Mucosa of rectum (tissue), 2 donors: ENCODE data around the gene PLXNA2.

Source experiments
- H3K27ac ChIP-seq, 2 donors: one replicate each; pipeline ENCODE4 v1.7.0; 2013; ENCODE audit warnings: inconsistent platforms in 2 of 2, low read depth in 2 of 2, low read length in 2 of 2
- H3K27me3 ChIP-seq, 2 donors: one replicate each; pipeline ENCODE4 v1.7.0; 2013; ENCODE audit warnings: low read length in 2 of 2; ENCODE audit not compliant: control insufficient read depth in 2 of 2, insufficient read depth in 2 of 2
- H3K36me3 ChIP-seq, 2 donors: one replicate each; pipeline ENCODE4 v1.7.0; 2013; ENCODE audit warnings: low read length in 2 of 2; ENCODE audit not compliant: control insufficient read depth in 2 of 2, insufficient read depth in 2 of 2
- H3K4me1 ChIP-seq, 2 donors: one replicate each; pipeline ENCODE4 v1.7.0; 2013; ENCODE audit warnings: low read length in 2 of 2, mild to moderate bottlenecking in 1 of 2; ENCODE audit not compliant: control insufficient read depth in 2 of 2, insufficient read depth in 2 of 2
- H3K4me3 ChIP-seq, 2 donors: one replicate each; pipeline ENCODE4 v1.7.0; 2013; ENCODE audit warnings: low read length in 2 of 2
- H3K9ac ChIP-seq, 2 donors: one replicate each; pipeline ENCODE4 v1.7.0; 2013; ENCODE audit warnings: low read length in 2 of 2, low read depth in 1 of 2, mild to moderate bottlenecking in 1 of 2
- H3K9me3 ChIP-seq, 2 donors: one replicate each; pipeline ENCODE4 v1.7.0; 2013; ENCODE audit warnings: low read length in 2 of 2; ENCODE audit not compliant: control insufficient read depth in 2 of 2
- donor health status: healthy.
- donor health status: Normal muscosa, but diverticular disease.

The PLXNA2 gene

DNA sequence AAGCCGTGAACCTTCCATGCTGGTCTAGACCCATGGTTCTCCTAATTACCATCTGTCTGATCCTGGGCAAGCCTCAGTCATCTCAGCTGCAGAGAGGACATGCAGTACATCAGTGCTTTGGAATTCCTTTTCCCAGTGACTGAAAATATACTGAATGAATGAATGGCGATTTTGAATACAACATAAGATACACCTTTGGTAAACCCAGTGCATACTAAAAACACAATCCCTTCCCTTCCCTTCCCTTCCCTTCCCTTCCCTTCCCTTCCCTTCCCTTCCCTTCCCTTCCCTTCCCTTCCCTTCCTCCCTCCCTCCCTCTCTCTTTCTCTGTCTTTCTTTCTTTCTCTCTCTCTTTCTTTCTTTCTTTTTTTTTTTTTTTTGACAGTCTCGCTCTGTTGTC is 21.3 kb upstream of the PLXNA2 start:
- Histone ChIP-seq H3K4me1 (no peaks in the 10 kb centered on the region), H3K4me3 (no peak overlapping the region), H3K27ac (no peak overlapping the region), H3K9ac (no peak overlapping the region), H3K9me3 (no peaks in the 10 kb centered on the region), H3K36me3 (no peaks in the 10 kb centered on the region), H3K27me3 (peaks cover 7 to 29% of the 10 kb centered on the region in 2 donors)

DNA sequence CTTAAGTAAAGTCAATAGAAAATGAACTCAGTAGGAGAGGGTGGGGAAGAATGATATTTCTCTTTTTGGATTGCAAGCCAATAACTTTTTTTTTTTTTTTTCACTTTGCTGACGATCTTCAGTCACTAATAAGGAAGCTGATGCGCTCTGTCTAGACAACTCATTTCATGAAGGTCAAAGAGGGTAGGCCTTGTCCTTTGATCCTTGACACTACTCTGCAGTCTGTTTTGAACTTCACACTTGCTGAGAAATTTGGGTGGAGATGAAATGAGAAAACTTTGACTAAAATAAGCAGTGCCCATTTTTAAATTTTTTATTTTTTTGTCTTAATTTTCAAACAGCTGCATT is 20.9 kb upstream of the PLXNA2 start:
- no peak overlapping the region for H3K4me3 ChIP-seq
- no peak overlapping the region for H3K27ac ChIP-seq
- H3K36me3 ChIP-seq, result no peaks in the 10 kb centered on the region
- no peaks in the 10 kb centered on the region for H3K9me3 ChIP-seq
- H3K27me3 ChIP-seq, result peaks cover 7 to 29% of the 10 kb centered on the region in 2 donors
- H3K4me1 ChIP-seq, result no peaks in the 10 kb centered on the region
- no peak overlapping the region for H3K9ac ChIP-seq

DNA sequence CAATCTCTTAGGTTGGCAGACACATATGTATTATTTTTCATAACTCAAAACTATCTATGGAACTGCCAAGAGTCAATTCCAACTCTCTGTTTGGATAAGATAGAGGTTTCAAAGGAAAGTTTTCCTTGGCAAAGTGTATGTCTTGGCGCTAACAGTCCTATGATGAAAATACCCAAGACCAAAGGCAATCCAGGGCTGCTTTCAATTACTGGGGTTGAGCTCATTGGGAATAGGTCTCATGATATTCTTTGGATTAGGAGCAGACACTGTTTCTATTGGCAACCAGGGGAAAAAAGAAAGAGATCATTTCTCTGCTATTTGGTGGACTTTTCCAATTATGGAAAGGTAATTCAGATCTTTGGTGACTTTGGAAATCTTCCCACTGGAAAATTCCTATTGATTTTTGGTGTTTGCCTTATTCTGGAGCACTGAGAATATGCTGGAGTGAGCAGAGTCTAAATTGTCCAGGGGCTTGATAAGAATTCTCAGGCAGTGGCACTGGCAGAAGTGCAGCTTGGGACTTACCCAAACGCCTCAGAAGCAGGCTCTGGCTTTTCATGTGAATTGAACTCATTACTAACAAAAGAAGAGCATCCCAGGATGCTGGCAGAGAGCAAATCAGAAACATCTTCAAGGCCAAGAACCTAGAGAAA is 20.4 kb upstream of the PLXNA2 start:
- Histone ChIP-seq H3K4me3 (no peak overlapping the region), H3K9me3 (no peaks in the 10 kb centered on the region), H3K4me1 (no peaks in the 10 kb centered on the region), H3K27me3 (peaks cover 7 to 26% of the 10 kb centered on the region in 2 donors), H3K27ac (no peak overlapping the region), H3K9ac (no peak overlapping the region), H3K36me3 (no peaks in the 10 kb centered on the region)

DNA sequence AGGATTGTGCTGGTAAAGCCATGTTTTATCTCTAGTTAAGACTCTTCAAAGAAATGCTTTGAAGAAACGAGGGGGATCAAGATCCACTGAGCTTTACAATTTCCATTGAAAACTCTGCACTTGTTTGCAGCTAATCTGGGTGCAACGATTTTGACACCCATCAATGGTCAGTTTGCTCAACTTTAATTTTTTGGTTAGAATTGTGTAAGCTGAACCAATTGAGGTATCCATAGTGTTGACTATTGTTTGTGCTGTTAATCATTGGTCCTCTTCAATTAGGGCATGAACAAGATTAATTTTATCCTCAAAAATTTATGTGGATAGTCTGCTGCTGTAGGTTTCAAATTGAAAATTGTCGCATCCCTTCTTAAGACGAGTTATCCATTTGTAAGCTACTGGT is 17.7 kb upstream of the PLXNA2 start:
- Histone ChIP-seq H3K4me1 (no peaks in the 10 kb centered on the region), H3K27me3 (peaks cover 2 to 9% of the 10 kb centered on the region in 2 donors), H3K9ac (no peak overlapping the region), H3K9me3 (no peaks in the 10 kb centered on the region), H3K36me3 (no peaks in the 10 kb centered on the region), H3K27ac (no peak overlapping the region), H3K4me3 (no peak overlapping the region)

DNA sequence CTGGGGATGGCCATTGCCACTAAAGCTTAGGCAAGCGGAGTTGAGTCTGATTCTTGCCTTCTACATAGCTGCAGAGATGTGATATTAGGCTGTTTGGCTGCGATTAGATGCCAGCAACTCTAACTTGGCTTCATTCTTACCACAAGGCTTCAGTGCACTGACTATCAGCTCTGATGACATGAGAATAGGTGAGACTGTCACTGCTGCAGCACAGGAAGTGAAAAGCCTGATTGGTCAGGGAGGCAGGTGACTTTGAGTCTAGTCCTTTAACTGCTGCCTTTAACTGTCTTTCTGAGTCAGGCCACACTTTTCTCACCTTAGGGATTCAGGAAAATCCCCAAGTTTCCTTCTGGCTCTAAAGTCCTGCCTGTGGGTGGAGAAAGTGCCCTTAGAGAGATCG is 14.1 kb upstream of the PLXNA2 start:
- Histone ChIP-seq H3K4me1 (no peaks in the 10 kb centered on the region), H3K27ac (no peak overlapping the region), H3K27me3 (no peaks in the 10 kb centered on the region), H3K4me3 (no peak overlapping the region), H3K36me3 (no peaks in the 10 kb centered on the region), H3K9ac (no peak overlapping the region), H3K9me3 (no peaks in the 10 kb centered on the region)

DNA sequence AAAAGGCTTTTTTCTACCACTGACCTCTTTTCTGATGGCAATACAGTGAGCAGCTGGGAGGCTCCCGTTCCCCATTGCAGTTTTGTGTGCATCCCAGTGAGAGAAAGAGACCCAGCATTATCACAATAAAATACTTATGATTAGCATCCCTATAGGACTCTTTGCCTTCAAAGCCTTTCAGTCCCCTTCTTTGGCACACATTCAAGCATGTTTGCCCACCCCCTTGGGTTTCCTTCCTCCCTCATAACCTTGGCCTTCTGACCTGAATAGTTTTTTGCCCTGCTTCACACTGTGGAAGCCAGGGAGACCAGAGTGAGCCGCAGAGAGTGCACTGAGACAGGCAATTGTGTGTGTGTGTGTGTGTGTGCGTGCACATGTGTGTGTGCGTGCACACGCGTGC is 13.2 kb upstream of the PLXNA2 start:
- Histone ChIP-seq H3K4me1 (peaks cover 0 to under 1% of the 10 kb centered on the region in 2 donors), H3K9ac (no peak overlapping the region), H3K27ac (no peak overlapping the region), H3K4me3 (no peak overlapping the region), H3K27me3 (peaks cover 0 to 2% of the 10 kb centered on the region in 2 donors), H3K9me3 (no peaks in the 10 kb centered on the region), H3K36me3 (no peaks in the 10 kb centered on the region)

DNA sequence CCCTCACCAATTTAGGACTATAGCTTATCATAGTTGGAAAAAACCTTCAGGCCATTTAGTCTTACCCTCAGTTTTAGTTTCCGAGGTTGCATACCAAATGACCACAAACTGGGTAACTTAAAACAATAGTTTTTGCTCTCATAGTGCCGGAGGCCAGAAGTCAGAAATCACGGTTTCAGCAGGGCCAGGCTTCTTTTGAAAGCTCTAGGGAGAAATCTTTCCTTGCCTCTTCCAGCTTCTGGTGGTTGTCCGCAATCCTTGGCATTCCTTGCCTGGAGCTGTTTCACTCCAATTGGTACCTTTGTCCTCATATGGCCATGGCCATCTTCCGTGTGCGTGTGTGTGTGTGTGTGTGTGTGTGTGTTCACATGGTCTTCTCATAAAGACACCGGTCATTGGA is 12.4 kb upstream of the PLXNA2 start:
- Histone ChIP-seq H3K9ac (no peak overlapping the region), H3K4me1 (peaks cover 0 to 2% of the 10 kb centered on the region in 2 donors), H3K27ac (no peak overlapping the region), H3K27me3 (peaks cover 0 to 4% of the 10 kb centered on the region in 2 donors), H3K36me3 (no peaks in the 10 kb centered on the region), H3K4me3 (no peak overlapping the region), H3K9me3 (no peaks in the 10 kb centered on the region)

DNA sequence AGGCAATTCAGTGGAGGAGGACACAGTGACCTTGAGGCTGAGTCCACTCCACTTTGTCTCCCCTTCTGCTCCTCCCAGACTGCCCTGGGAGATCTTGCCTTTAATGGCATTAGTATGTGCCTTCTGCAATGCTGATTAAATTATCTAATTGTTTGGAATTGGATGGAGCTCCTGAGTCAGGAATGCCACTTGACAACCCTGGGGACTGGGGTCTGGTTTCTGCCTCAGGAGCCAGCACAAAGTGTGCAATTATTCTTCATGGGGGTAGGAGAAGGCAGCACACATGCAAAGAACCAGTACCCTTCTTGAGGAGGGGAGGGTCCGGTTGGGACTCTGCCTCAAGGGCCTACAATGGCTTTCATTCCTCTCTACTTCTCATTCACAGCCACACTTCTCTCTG is 11.9 kb upstream of the PLXNA2 start:
- Histone ChIP-seq H3K9ac (no peak overlapping the region), H3K27ac (no peak overlapping the region), H3K4me3 (no peak overlapping the region), H3K27me3 (peaks cover 0 to 4% of the 10 kb centered on the region in 2 donors), H3K36me3 (no peaks in the 10 kb centered on the region), H3K4me1 (peaks cover 0 to 2% of the 10 kb centered on the region in 2 donors), H3K9me3 (no peaks in the 10 kb centered on the region)

DNA sequence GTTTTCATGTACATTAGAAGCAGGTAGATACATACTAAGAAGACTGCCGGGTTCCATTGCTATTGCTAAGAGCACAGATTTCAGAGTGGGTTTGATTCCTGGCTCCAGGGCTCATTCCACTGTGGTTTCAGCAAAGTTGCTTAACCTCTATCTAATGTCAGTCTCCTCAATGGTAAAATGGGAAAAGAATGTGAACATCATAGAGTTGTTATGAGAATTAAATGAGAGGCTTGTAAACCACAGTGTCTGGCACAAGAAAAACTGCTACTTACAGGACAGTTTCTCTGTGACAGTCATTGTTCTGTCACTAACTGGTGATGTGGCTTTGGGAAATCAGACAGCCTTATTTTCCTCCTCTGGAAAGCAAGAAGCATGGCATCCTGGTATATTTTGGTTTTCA is 10.7 kb upstream of the PLXNA2 start:
- H3K36me3 ChIP-seq, result no peaks in the 10 kb centered on the region
- no peak overlapping the region for H3K27ac ChIP-seq
- H3K27me3 ChIP-seq, result peaks cover 0 to 4% of the 10 kb centered on the region in 2 donors
- no peak overlapping the region for H3K9ac ChIP-seq
- H3K4me3 ChIP-seq, result no peak overlapping the region
- no peaks in the 10 kb centered on the region for H3K9me3 ChIP-seq
- peaks cover 0 to 4% of the 10 kb centered on the region in 2 donors for H3K4me1 ChIP-seq

DNA sequence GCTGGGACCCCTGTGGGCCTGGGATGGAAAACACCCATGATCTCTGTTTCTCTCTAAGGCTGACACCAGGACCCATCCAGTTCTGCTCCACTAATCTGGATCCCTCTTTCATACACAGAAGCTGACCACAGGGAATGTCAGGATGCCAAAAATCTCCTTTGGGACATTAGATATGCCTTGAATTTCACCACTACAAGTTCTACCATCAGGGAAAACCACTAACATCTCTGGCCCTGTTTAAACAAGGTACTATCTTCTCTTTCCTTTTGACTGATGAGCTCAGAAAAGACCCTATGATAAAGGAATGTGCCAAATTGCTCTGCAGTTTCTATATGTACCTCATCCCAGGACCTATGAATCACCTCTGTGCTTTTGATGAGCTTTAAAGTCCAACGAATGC is 10.2 kb upstream of the PLXNA2 start:
- Histone ChIP-seq H3K4me3 (no peak overlapping the region), H3K9ac (no peak overlapping the region), H3K27me3 (peaks cover 0 to 4% of the 10 kb centered on the region in 2 donors), H3K36me3 (no peaks in the 10 kb centered on the region), H3K27ac (no peak overlapping the region), H3K9me3 (no peaks in the 10 kb centered on the region), H3K4me1 (peaks cover 0 to 4% of the 10 kb centered on the region in 2 donors)
